Fibroblast of villous mesenchyme (primary cell): ENCODE data around the gene PRDM4. TPM values are rescaled to one million over a fixed set of nuclear protein-coding genes. Genes with fewer than 3 reads are reported as not detected.
A peak's percentile ranks its signal among the peaks of the same experiment; 100 is the strongest.

Experiments used
- DNase-seq: peaks from one replicate; pipeline ENCODE4 v3.0.0-alpha.2; 2010; ENCODE audit warnings: low read depth
- H3K4me3 ChIP-seq: 2 replicates; pipeline ENCODE4 v1.5.1; 2011; ENCODE audit warnings: low read depth, mild to moderate bottlenecking, low read length
- CTCF ChIP-seq: IDR thresholded peaks from 2 replicates; pipeline ENCODE4 v1.5.1; 2012; ENCODE audit warnings: low read depth, mild to moderate bottlenecking, low read length; ENCODE audit not compliant: insufficient read depth
- total RNA-seq: library from RNA; depleted of rRNA; stranded (reverse); fragments of >200 nt; gene quantifications from 2 replicates; pipeline ENCODE4 v1.2.3, GENCODE V29; 2012

The PRDM4 gene
- total RNA-seq: 28.9 and 31.6 TPM in 2 replicates

GRCh38 chr12:107760809-107761501 lies at the start of gene PRDM4:
TSS of gene PRDM4 (minus strand) at chr12:107761137. CDS start at chr12:107760515, 622 bp downstream.
- DNase-seq: peak; percentile 94
- no peak for TF ChIP-seq CTCF
- peak within 1 kb of the TSS; percentile 84 for H3K4me3 ChIP-seq

- H3K4me3 ChIP-seq: no peak overlapping the region
- DNase-seq: no peak
- TF ChIP-seq CTCF: no peak
Measured at GRCh38 chr12:107807471-107808150, 46.7 kb upstream of the PRDM4 start.

- TF ChIP-seq CTCF: no peak
- DNase-seq: no peak
Measured at GRCh38 chr12:107805488-107806180, 44.7 kb upstream of the PRDM4 start.

GRCh38 chr12:107803092-107803491 lies 42.2 kb upstream of the PRDM4 start:
- TF ChIP-seq CTCF: no peak
- no peak overlapping the region for H3K4me3 ChIP-seq
- DNase-seq: no peak

More at GRCh38 chr12:107805488-107806180, 44.7 kb upstream of the PRDM4 start:
- H3K4me3 ChIP-seq: no peak overlapping the region

- no peak for TF ChIP-seq CTCF
- H3K4me3 ChIP-seq: no peak overlapping the region
- peak; percentile 10 for DNase-seq
Measured at GRCh38 chr12:107801150-107801549, 40.2 kb upstream of the PRDM4 start.

GRCh38 chr12:107798580-107798979 lies 37.6 kb upstream of the PRDM4 start:
- no peak for TF ChIP-seq CTCF
- H3K4me3 ChIP-seq: no peak overlapping the region
- no peak for DNase-seq
